LHCN-M2 (cell line): ENCODE data around the gene F2RL3. TPM values are rescaled to one million over a fixed set of nuclear protein-coding genes. Genes with fewer than 3 reads are reported as not detected.

Experiments
- DNase-seq: peaks from one replicate; pipeline ENCODE4 v3.0.0-alpha.2; 2012; ENCODE audit warnings: low read depth
- polyA plus RNA-seq: library from polyadenylated mRNA; unstranded; fragments of >200 nt; gene quantifications from one replicate; pipeline ENCODE4 v1.2.1, GENCODE V29; 2012; ENCODE audit warnings: missing spikeins
- total RNA-seq: library from RNA; depleted of rRNA; stranded (reverse); fragments of >200 nt; gene quantifications from 2 replicates; pipeline ENCODE4 v1.2.3, GENCODE V29; 2014; rRNA removed

Gene F2RL3
- not detected in 2 replicates for total RNA-seq
- polyA plus RNA-seq: not detected

DNA sequence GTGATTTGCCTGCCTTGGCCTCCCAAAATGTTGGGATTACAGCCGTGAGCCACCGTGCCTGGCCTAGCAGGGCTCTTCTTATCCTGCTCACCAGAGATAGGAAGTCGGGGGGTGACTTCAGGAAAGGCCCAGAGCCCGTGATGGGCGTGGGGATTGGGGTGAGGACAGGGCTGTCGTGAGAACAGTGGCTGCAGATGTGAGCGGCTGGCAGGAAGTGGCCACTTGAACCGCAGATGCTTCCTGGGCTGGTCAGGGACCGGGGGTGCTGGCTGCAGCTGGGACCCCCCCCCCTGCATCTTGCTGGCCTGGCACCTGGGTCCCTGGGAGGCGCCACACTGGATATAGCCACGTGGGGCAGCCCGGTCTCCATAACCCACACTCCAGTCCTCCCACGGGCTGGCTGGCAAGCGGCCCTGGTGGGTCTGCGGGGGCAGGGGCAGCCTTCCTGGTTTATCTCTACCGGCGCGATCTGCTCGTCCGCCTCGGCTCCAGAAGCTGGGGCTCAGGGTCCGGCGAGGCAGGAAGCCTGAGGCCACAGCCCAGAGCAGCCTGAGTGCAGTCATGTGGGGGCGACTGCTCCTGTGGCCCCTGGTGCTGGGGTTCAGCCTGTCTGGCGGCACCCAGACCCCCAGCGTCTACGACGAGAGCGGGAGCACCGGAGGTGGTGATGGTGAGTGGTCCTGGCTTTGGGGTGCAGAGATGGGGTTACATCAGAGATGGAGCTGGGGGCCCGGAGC lies at the start of gene F2RL3:
Gene F2RL3 (plus strand): TSS at position 371 of the 737 bp plus-strand sequence. CDS start 191 bp downstream, at position 562.
- DNase-seq: peak; percentile 20

DNA sequence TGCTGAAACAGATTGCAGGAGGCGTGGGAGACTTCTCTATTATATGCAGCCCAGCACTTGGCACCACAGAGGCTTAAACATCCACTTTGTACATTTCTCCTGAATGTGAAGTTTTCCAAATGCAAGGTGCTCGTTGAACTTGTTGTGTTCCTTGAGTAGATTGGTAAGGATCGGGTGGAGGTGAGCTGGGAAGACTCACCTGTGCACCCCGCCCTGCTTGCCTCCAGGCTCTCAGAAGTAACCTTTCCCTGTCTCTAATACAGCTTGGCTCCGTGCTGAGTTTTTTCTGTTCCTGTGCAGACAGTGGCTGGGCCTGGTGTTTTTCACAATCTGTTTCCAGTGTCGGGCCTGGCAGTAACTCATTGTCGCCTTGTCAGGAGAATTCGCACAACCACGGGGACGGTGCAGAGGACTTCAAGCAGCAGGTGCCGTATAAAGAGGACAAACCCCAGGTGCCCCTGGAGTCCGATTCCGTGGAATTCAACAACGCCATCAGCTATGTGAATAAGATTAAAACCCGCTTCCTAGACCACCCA lies 47.3 kb upstream of the F2RL3 start:
- no peak for DNase-seq

DNA sequence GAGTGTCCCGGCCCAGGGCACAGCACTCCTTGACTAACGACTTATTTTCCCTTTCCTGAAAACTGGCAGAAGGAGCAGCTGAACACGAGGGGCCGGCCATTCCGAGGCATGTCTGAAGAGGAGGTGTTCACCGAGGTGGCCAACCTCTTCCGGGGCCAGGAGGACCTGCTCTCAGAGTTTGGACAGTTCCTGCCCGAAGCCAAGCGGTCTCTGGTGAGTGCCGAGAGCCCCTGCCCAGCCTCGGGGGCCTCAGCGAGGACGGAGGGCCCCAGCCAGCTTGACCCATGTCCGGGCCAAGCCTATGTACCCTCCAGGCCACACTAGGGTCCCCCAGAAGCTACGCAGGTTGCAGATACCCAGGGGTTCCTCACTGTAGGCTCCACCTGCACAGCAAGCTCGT lies 41.9 kb upstream of the F2RL3 start:
- no peak for DNase-seq

DNA sequence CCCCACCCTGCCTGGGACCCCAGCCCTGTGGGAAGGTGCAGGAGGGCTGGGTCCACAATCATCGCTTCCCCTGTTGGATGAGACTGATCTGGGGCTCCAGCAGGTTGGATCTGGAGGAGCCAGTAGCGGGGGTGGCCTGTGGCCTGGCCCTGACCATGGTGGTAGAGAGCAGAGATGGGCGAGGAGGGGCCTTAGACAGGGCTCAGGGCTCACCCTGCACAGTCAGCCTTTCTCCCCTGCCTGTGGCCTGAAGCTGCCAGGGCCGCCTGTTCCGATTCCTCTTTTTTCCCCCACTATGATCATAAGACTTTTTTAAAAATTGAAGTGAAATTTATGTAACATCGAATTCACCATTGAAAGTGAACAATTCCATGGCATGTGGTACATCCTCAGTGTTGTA lies 41.4 kb upstream of the F2RL3 start:
- no peak for DNase-seq

DNA sequence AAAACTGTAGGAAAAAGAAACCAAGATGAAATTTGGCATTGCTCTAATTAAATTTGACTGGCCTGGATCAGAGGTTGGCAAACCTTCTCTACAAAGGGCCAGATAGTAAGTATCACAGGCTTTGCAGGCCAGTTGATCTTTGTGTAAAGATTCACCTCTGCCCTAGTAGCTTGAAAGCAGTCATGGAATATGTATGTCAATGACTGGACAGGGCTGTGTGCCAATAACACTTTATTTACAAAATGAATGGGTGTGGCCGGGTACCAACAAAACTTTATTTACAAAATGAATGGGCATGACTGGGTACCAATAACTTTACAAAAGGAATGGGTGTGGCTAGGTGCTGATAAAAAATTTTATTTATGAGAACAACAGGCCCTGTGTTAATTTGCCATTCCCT lies 39.6 kb upstream of the F2RL3 start:
- DNase-seq: peak; percentile 38

DNA sequence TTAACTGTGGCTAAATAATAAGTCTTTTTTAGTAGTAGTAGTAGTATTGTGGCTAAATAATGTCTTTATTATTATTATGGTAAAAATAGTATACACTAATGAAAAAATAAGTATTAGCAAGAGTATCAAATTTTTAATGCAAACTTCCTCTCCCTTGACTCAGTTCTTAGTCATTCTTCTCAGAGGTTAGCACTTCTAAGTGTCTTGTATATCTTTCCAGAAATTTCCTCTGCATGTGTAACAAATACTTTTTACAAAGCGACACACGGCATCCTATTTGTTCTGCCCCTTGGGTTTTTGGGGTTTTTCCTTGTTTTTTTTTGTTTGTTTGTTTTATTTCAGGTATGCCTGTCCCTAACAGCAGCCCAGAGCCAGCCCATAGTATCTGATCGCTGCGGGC lies 38.7 kb upstream of the F2RL3 start:
- peak; percentile 24 for DNase-seq

DNA sequence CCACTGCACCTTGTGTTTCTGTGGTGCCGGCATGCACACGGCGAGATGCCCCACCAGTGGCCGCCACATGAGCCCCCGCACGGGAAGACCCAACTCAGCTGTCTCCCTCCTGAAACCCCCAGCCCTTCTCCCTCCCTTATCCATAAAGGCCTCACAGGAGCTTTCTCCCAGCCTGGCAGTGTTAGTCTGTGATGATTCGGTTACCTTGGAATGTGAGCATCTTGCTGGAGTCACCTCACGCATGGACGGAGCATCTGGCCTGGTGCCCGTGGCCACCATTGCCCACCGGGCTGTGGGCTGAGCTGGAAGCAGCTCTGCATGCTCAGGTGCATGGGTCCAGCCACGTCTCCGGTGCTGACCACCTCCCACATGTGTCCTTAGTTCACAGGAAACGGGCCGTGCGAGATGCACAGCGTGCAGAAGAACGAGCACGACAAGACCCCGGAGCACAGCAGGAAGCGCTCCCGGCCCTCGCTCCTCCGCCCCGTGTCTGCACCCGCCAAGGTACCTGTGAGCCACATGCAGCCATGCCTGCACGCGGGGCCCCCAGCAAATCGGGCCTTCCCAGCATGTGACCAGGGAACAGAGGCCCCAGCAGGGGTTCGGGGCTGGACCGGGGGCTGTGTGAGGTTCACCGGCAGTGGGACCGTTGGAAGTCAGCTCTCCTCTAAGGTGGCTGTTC lies 37.6 kb upstream of the F2RL3 start:
- no peak for DNase-seq

DNA sequence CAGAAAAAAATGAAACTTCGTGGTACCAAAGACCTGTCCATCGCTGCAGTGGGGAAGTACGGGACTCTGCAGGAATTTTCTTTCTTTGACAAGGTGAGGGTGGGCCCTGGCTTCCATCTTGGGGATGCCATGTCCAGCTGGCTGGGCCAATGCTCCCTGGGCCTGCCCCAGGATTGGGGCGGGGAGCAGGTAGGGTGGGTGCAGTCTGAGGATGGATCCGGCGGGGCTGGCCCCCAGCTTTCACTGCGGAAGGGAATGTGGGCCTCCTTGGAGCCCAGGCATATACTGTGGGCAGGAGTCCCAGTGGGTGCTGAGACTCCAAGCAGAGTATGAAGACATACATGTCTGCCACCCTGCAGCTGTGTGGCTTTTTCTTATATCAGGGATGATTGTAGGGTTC lies 35.7 kb upstream of the F2RL3 start:
- DNase-seq: no peak

DNA sequence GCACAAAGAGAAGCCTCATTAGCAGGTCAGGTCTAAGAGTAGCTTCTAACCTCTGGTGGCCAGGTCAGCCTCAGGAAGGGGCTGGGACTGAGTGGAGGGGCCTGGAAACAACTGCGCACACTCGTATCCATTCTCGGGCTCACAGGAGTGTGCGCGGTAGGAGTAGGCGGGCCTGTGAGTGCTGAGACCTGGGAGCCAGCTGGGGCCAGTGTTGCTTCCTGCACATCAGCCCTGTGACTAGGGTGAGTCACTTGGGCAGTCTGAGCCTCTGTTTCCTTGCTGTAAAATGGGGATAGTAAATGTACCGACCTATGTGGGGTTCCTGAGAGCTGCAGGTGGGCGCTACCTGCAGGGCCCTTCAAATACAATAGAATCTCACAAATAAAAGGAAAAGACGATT lies 32.7 kb upstream of the F2RL3 start:
- no peak for DNase-seq

DNA sequence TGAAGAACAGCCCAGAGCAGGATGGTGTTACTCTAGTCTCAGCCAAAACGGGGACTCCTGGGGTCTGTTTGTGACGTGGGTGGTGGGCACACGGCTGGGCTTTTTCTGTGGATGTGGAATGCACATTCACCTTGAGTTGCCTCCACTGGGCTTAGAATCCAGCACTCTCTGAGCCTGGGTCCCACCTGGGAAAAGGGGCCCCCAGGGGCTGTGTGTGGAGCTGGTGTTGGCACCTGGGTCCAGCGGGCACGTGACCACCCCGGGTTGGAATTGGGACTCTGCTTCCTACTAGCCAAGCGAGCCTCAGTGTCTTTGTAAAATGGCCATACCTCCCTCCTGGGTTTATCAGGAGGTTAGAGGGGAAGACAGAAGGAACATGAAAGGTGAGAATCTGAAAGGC lies 29.2 kb upstream of the F2RL3 start:
- no peak for DNase-seq

DNA sequence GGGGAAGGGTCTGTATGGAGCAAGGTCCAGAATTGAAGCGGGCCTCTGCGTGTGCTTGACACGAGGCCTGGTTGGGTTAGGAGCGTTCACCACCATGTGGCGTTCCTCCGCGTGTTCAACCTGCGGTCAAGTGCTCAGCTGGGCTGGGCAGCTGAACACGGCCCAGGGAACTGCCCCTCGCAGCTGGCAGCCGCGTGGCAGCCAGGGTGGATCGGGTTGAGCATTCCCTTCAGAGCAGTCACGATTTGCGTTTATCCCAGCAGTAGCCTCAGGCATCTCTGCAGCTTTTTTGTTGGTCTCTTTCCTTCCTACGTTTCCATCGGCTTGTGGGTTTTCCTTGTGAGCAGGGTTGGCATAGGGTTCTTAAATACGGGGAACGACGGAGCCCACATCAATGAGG lies 28.7 kb upstream of the F2RL3 start:
- DNase-seq: no peak

DNA sequence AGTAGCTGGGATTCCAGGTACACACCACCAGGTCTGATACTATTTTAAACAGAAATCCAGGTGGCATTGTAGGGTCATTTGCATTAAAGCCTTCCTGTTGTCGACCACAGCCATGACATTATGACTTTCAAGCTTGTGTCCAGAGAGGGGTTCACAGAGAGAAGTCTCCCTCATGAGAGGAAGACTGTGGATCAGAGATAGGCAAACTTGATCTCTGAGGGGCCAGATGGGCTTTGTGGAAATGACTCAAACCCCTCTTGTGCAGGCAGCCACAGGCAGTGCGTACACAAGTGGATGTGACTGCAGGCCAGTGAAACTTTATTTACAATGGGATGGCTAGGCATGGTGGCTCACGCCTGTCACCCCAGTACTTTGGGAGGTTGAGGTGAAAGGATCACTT lies 27.8 kb upstream of the F2RL3 start:
- no peak for DNase-seq

DNA sequence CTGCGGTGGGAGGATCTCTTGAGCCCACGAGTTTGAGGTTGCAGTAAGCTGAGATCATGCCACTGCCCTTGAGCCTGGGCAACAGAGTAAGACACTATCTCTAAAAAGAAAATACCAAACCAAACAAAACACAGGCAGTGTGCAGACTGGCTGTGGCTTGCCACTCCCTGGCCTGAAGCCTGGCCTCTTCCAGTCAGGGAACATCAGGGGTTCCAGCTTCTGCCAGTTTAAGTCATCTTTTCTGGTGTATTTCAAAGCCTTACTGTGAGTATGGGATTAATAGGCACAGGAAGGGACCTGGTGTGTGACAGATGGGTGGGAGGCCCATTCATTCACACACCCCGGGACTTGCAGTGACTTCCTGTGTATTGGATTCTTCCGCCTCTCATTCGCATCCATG lies 27.0 kb upstream of the F2RL3 start:
- DNase-seq: no peak

DNA sequence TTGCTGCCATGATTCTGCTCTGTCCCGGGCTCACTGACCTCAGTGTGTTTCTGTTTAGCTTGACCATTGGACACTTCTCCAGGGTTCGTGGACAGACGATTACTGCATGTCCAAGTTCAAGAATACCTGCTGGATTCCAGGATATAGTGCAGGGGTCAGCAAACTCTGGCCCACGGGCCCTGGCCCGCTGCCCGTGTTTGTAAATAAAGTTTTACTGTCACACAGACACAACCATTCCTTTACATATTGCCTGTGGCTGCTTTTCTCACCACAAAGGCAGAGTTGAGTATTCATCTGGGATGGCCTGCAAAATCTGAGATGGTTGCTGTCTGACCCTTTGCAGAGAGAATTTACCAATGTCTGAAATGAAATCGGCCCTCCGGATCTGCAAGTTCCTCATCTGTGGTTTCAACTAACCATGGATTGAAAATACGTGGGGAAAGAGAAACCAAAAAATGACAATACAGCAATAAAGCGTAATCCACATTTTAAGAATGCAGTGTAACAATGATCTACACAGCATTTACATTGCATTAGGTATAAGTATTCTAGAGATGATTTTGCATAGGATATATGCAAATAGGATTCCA lies 25.9 kb upstream of the F2RL3 start:
- no peak for DNase-seq

DNA sequence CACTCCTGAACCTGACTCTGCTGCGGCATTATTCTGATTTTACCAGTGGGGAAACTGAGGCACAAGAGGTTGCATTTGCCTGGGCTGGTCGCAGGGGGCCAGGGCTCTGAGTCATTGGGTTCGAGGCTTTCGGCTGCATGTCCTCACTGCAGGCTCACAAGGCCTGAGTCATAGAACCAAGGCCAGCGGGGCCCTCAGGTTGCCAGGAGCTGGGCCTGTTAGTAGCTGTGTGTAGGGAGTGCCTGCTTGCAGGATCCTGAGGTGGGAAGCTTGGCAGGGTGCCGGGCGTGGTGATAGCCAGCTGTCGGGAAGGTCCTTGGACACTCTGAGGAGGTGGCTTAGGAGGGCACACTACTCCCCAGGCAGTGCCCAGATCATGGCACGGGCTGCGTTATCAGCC lies 21.6 kb upstream of the F2RL3 start:
- DNase-seq: no peak

DNA sequence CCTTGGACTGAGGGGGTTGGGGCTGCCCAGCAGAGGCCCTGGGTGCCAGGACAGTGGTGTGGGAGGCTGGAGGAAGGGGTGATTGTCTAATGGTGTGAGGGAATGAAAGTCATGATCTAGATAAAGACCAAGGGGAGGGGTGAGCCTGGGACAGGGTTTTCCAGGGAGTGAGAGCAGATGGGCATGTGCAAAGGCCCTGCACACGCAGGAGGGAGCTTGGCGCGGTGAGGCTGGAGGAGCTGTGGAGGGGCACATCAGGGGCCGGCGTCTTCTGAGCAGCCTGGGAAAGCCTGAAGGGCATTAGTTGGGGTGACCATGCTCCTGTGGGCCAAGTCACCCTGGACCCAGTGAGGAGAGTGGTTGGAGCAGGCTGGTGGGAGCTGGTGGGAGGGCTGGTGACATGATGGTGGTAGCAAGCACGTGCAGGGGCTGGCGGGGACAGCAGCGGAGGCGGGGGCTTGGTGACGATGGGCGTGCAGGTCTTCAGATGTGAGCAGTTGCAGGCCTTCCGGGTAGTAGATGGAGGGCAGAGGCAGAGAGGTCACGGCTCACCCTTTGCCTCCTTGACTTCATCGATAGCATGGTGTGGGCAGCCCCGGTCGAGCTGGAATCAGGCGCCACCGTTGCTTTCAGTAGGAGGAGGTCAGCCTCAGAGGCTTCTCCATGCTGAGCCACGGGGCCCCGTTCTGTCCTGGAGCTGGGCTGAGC lies 20.2 kb upstream of the F2RL3 start:
- no peak for DNase-seq

DNA sequence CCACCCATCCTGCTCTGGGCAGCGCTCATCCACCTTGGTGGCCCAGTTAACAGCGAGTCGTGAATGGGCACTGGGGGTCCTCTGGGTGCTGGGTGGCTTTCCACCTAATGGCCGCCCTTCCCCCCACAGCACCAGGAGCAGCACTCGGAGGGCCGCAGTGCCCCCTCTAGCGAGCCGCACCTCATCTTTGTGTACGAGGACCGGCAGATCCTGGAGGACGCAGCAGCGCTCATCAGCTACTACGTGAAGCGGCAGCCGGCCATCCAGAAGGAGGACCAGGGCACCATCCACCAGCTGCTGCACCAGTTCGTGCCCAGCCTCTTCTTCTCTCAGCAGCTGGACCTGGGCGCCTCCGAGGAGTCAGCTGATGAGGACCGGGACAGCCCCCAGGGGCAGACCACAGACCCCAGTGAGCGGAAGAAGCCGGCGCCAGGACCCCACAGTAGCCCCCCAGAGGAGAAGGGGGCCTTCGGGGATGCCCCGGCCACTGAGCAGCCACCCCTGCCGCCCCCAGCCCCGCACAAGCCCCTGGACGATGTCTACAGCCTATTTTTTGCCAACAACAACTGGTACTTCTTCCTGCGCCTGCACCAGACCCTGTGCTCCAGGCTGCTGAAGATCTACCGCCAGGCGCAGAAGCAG lies 19.3 kb upstream of the F2RL3 start:
- no peak for DNase-seq

DNA sequence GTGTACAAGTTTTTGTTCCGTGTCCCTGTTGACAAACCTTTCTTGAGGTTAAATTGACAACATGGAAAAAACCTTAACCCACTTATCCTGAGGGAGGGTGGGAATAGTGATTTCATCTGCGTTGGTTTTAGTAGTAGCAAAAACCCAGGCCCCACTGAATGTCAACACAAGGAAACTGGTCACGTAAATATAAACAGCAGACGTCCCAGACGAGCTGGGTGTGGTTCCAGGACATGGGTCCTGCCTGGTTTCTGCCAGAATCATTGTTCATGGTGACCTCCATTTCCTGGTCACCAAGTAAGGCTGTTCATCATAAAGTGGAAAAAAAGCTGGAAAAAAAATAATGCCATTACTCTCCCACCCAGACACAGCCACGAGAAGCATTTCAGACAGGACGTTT lies 16.9 kb upstream of the F2RL3 start:
- DNase-seq: no peak

DNA sequence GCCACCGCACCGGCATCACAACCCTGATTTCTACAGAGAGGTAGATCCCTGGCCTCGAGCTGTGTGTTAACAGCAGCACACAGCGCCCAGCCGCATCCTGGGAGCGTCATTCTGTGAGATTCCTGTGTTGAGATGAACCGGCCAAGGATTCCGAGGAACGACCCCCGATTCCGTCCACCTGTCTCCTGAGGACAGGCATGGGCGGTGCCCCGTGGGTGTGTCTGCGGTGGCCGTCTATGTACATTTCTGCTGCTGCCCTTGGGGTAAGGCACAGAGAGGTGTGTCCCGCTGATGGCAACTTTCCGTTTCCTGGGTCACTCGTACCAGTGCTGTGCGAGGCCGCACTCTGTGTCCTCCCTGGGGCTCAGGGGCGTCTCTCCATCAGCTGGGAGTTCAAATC lies 16.1 kb upstream of the F2RL3 start:
- DNase-seq: no peak

DNA sequence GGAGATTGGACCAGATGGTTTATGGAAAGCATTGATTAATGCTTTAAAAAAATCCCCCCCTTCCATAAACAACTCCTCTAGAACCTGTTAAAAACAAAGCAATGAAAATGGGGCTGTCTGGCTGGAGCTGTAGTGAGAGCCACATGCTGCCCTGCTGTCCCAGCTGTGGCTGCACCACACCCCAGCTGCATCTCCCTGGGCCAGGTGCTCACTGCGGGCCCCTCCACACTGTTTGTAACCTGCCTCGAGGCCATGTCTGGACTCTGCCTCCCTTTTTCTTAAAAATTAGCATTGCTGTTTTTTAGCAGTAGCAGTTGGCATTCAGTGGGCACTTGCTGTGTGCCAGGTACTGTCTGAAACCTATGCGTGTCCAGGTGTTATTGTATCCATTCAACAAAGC lies 15.2 kb upstream of the F2RL3 start:
- DNase-seq: no peak

DNA sequence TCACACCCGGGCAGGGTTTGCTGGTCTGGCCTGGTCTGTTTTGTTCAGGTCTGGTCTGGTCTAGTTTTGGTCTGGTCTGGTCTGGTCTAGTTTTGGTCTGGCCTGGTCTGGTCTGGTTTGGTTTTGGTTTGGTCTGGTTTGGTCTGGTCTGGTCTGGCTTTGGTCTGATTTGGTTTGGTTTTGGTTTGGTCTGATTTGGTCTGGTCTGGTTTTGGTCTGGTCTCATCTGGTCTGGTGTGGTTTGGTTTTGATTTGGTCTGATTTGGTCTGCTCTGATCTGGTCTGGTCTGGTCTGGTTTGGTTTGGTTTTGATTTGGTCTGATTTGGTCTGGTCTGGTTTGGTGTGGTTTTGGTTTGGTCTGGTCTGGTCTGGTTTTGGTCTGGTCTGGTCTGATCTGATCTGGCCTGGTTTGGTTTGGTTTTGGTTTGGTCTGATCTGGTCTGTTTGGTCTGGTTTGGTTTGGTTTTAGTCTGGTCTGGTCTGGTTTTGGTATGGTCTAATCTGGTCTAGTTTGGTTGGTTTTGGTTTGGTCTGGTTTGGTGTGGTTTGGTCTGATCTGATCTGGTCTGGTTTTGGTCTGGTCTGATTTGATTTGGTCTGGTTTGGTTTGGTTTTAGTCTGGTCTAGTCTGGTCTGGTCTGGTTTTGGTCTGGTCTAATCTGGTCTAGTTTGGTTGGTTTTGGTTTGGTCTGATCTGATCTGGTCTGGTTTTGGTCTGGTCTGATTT lies 14.4 kb upstream of the F2RL3 start:
- DNase-seq: no peak
